ENCODE measurements around the gene MOSPD2.

- no peak for TF ChIP-seq CTCF (IDR thresholded peaks at IDR 0.05)
- TF ChIP-seq POLR2A (IDR thresholded peaks at IDR 0.05) = no peak
- no peak for TF ChIP-seq POLR2AphosphoS5 (IDR thresholded peaks at IDR 0.05)
These were observed 70.7 kb downstream of the MOSPD2 start for GRCh38 chrX:14943962-14944361.

Data from stomach (tissue), 4 donors.